HepG2 (cell line): ENCODE measurements around the gene CELF4.

ENCODE experiments used
- ESRRA ChIP-seq: sonication (generic); formaldehyde crosslinking; IDR thresholded peaks from 2 replicates; pipeline ENCODE4 v1.5.1; 2020; ENCODE audit warnings: mild to moderate bottlenecking, low read depth, missing genetic modification reagents
- MAF1 ChIP-seq: sonication (generic); formaldehyde crosslinking; IDR thresholded peaks from 2 replicates; pipeline ENCODE4 v1.5.0; 2020; ENCODE audit warnings: missing genetic modification reagents, borderline replicate concordance
- SP2 ChIP-seq: sonication (generic); formaldehyde crosslinking; IDR thresholded peaks from 2 replicates; pipeline ENCODE4 v1.5.1; 2020; ENCODE audit warnings: mild to moderate bottlenecking, missing genetic modification reagents
- TF ChIP-seq, protein P1 (sequence below): sonication (generic); formaldehyde crosslinking; IDR thresholded peaks from 2 replicates; pipeline ENCODE4 v1.4.0; 2020; ENCODE audit warnings: mild to moderate bottlenecking, missing genetic modification reagents
- TF ChIP-seq, protein P2 (sequence below), 2 experiments: fragments of 450-650 bp in 1 of 2; sonication (generic) in 1 of 2; formaldehyde crosslinking in 1 of 2; IDR thresholded peaks; 2 replicates each; pipeline versions ENCODE4 v1.6.1 to v1.8.0; 2016 to 2022; ENCODE audit warnings: antibody characterized with exemption in 1 of 2, mild to moderate bottlenecking in 1 of 2, missing genetic modification reagents in 1 of 2

DNA sequence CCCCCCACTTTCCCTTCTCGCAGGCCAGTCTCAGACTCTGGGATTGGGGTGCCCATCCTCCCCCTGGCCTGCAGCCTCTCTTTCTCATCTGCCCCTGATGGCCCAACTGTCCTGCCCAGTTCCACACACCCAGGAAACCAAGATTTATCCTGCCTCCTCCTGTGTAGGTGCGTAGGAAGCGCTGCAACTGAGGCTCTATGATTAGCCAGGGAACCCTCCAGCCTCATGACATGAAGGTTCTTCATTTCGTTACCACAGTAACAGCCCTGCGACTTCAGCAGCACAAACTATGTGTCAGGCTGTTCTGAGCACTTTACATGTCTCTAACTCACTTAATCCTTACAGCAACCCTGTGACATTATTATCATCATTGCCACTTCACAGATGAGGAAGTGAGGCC lies 305.9 kb downstream of the CELF4 start:
- TF ChIP-seq, protein P1, sequence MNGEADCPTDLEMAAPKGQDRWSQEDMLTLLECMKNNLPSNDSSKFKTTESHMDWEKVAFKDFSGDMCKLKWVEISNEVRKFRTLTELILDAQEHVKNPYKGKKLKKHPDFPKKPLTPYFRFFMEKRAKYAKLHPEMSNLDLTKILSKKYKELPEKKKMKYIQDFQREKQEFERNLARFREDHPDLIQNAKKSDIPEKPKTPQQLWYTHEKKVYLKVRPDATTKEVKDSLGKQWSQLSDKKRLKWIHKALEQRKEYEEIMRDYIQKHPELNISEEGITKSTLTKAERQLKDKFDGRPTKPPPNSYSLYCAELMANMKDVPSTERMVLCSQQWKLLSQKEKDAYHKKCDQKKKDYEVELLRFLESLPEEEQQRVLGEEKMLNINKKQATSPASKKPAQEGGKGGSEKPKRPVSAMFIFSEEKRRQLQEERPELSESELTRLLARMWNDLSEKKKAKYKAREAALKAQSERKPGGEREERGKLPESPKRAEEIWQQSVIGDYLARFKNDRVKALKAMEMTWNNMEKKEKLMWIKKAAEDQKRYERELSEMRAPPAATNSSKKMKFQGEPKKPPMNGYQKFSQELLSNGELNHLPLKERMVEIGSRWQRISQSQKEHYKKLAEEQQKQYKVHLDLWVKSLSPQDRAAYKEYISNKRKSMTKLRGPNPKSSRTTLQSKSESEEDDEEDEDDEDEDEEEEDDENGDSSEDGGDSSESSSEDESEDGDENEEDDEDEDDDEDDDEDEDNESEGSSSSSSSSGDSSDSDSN (CRISPR knock-in tag): no peak
- TF ChIP-seq ESRRA (no peak), MAF1 (no peak), SP2 (CRISPR knock-in tag) (no peak)
- TF ChIP-seq, protein P2, sequence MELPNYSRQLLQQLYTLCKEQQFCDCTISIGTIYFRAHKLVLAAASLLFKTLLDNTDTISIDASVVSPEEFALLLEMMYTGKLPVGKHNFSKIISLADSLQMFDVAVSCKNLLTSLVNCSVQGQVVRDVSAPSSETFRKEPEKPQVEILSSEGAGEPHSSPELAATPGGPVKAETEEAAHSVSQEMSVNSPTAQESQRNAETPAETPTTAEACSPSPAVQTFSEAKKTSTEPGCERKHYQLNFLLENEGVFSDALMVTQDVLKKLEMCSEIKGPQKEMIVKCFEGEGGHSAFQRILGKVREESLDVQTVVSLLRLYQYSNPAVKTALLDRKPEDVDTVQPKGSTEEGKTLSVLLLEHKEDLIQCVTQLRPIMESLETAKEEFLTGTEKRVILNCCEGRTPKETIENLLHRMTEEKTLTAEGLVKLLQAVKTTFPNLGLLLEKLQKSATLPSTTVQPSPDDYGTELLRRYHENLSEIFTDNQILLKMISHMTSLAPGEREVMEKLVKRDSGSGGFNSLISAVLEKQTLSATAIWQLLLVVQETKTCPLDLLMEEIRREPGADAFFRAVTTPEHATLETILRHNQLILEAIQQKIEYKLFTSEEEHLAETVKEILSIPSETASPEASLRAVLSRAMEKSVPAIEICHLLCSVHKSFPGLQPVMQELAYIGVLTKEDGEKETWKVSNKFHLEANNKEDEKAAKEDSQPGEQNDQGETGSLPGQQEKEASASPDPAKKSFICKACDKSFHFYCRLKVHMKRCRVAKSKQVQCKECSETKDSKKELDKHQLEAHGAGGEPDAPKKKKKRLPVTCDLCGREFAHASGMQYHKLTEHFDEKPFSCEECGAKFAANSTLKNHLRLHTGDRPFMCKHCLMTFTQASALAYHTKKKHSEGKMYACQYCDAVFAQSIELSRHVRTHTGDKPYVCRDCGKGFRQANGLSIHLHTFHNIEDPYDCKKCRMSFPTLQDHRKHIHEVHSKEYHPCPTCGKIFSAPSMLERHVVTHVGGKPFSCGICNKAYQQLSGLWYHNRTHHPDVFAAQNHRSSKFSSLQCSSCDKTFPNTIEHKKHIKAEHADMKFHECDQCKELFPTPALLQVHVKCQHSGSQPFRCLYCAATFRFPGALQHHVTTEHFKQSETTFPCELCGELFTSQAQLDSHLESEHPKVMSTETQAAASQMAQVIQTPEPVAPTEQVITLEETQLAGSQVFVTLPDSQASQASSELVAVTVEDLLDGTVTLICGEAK (IDR thresholded peaks at IDR 0.05): no peak
- TF ChIP-seq, protein P2 (CRISPR knock-in tag; IDR thresholded peaks at IDR 0.05): no peak
